UCSD-AML1 (cell line): Measurements from ENCODE around the gene KRTAP5-11.
"Not testable (repeated sequence)": the region's sequence is repeated elsewhere in the genome, so short reads cannot be mapped to it uniquely, and the experiment has no call there.

ENCODE experiments used
- DNase-seq: peaks from one replicate; lab custom pipeline; 2025; ENCODE audit not compliant: unreplicated experiment; lab: John Stamatoyannopoulos, UW

Gene KRTAP5-11

DNA sequence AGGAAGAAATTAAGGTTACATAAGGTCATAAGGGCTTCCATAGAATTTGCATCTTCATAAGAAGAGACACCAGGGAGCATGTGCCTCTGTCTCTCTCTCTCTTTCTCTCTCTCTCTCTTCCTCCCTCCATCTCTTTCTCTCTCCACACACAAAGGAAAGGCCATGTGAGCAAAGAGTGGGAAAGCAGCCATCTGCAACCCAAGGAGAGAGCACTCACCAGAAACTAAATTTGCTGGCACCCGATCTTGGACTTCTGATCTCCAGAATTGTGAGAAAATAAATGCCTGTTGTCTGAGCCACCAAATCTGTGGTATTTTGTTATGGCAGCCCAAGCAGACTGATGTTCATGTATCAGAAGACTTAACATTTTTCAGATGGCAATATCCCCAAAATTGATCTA, 23.7 kb downstream of the KRTAP5-11 start:
- no peak for DNase-seq

DNA sequence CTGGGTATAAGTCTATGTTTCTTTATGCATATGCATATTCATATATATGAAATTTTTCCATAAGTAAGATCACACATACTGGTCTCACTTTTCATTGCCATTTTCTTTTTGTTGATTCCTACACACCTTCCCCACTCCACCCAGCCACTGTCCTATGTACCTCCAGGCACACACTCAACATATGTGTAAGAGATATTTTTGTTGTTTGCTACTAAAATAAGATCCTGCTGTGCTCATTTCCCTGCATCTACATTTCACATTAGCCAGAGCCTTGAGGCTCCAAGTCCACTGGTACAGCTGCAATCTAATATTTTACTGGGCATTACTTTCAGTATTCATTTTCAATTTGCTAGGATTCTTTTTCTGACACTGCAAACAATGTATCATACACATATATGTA, 25.4 kb downstream of the KRTAP5-11 start:
- DNase-seq = no peak

DNA sequence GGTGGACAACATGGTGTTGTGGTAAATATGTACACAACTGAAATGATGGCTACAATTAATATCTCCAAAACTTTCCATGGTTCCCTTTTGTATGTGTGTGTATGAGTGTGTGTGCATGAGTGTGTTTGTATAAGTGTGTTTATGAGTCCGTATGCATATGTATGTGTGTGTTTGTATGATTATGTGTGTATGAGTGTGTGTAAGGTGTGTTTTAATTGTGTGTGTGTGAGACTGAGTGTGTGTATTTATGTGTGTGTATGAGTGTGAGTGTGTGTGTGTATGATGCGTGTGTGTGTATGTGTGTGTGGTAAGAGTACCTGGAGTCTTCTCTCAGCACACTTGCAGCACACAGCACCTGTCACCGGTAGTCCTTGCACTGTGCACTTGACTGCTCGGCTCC, 26.7 kb downstream of the KRTAP5-11 start:
- no peak for DNase-seq

DNA sequence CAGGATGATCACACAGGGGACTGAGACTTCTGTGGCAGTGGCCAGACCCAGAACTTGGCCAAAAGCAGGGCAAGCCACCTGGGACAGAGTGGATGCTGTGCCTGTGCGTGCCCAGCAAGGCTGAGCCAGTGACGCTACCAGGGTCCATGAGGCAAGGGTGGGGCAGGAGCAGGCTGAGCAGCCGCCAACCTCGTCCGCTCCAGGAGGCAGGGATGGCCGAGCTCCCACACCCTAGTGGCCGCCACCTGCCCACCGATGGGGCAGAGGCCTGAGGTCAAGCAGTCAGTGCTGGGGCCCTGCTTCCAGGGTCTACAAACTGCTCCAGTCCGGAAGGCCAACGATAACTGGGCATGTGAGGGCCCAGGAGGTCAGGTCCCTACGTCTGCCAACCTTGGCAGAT, 27.2 kb downstream of the KRTAP5-11 start:
- DNase-seq = no peak

DNA sequence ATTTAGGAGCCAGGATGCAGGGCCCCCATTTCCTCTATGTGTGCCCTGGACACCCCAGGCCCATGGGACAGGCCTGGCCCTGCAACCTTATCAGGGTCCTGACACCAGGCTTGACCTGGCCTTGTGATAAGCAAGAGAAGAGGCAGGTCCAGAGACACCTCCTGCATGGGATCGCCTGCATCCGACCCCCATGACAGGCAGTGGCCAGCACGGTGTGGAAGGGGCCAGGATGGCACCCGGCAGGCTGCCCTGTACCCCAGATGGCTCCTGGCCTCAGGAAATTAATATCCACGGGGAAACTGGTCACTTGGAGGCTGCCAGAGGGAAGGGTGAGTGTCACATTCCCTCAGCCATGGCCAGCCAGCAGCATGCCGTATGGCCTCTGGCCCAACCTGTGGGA, 27.7 kb downstream of the KRTAP5-11 start:
- no peak for DNase-seq

DNA sequence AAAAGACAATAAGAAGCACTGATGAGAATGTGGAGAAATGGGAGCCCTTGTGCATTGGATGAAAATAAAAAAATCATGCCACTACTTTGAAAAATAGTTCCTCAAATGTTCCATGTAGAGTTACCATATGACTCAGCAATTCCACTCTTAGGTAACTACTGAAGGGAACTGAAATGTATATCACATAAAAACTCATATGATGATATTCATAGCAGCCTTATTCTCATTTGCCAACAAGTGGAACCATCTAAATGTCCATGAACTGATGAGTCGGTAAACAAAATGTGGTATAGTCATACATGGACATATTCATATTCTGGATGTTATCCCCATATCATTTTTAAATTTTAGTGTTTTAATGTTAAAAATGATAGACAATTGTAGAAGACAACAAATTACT, 31.0 kb downstream of the KRTAP5-11 start:
- no peak for DNase-seq

DNA sequence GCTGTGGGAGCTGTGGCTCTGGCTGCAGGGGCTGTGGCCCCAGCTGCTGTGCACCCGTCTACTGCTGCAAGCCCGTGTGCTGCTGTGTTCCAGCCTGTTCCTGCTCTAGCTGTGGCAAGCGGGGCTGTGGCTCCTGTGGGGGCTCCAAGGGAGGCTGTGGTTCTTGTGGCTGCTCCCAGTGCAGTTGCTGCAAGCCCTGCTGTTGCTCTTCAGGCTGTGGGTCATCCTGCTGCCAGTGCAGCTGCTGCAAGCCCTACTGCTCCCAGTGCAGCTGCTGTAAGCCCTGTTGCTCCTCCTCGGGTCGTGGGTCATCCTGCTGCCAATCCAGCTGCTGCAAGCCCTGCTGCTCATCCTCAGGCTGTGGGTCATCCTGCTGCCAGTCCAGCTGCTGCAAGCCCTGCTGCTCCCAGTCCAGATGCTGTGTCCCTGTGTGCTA, 33.9 kb downstream of the KRTAP5-11 start:
- DNase-seq = no peak

DNA sequence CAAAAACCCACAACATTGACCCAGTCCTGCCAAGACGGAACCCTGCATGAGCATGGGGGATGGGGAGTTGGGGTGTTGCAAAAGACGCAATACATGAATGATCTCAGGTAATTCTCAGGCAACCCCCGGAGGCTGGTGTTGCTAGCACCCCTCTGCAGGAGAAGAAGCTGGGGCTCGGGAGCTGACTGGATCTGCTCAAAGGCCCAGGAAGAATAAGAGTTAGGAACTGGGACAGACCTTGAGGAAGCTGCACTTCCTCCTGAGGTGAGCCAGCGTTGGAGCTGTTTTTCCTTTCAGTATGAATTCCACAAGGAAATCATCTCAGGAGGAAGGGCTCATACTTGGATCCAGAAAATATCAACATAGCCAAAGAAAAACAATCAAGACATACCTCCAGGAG, 34.6 kb downstream of the KRTAP5-11 start, which contains the start of gene KRTAP5-9:
Gene KRTAP5-9 (plus strand): TSS at position 301 of the 400 bp plus-strand sequence. CDS start 238 bp downstream, outside the sequence.
- no peak for DNase-seq

DNA sequence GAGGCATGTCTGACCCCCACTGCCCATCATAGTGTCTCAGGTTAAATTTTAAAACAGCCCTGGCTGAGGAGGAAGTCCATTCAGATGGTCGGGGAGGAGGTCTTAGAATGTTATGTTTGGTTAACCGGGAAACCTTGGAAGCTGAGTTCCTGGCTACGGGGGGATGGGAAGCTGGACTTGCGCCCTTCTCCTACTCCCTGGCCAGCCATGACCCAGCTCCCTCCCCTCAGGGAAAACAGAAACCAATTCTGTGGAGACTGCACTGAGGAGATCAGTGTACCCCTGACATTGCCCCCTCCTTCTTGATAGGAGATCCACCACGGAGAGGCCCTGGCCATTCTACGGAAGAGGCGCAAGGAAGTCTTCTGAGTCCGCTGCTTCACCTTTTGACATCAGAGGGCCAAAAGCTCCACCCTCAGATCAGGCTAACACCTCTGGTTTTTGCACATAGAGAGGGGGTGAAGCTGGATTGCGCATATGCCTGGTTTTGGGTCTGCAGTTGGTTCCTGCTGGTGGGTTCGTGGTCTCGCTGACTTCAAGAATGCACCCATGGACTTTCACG, 37.2 kb downstream of the KRTAP5-11 start:
- DNase-seq = no peak

DNA sequence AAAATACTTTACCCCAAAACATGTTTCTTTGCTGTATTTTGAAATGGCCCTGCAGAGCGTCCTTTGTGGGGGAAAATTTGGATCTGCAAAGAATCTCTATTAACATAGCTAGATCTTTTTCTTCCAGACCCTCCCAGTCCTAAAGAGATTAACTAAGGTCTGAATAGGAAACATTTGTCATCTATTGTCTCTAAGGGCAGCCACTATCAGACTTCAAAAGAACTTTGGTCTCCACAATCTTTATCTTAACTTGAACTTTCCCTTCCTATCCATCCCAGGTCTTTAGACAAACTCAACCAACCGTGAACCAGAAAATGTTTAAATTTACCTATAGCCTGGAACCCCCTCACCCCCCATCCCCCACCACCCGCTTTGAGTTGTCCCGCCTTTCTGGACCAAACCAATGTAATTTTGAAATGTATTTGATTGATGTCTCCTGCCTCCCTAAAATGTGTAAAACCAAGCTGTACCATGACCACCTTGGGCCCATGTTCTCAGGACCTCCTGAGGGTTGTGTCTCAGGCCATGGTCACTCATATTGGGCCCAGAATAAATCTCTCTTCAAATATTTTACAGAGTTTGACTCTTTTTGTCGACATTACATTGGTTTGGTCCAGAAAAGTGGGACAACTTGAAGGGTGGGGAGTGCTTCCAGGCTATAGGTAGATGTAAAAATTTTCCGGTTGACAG, 38.0 kb downstream of the KRTAP5-11 start:
- no peak for DNase-seq

DNA sequence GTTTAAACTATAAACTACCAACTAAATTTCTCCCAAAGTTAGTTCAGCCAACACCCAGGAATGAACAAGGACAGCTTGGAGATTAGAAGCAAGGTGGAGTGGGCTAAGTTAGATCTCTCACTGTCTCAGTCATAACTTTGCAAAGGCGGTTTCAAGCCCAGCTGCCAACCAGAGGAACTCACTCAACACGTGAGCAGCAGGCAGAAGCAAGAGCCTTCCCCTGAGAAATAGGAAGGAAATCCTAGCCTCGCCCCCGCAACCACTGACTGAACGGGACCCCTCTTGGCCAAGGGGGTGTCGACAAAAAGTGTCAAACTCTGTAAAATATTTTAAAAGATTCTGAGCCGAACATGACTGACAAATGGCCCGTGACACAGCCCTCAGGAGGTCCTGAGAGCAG, 38.8 kb downstream of the KRTAP5-11 start:
- DNase-seq = peak; percentile 17

DNA sequence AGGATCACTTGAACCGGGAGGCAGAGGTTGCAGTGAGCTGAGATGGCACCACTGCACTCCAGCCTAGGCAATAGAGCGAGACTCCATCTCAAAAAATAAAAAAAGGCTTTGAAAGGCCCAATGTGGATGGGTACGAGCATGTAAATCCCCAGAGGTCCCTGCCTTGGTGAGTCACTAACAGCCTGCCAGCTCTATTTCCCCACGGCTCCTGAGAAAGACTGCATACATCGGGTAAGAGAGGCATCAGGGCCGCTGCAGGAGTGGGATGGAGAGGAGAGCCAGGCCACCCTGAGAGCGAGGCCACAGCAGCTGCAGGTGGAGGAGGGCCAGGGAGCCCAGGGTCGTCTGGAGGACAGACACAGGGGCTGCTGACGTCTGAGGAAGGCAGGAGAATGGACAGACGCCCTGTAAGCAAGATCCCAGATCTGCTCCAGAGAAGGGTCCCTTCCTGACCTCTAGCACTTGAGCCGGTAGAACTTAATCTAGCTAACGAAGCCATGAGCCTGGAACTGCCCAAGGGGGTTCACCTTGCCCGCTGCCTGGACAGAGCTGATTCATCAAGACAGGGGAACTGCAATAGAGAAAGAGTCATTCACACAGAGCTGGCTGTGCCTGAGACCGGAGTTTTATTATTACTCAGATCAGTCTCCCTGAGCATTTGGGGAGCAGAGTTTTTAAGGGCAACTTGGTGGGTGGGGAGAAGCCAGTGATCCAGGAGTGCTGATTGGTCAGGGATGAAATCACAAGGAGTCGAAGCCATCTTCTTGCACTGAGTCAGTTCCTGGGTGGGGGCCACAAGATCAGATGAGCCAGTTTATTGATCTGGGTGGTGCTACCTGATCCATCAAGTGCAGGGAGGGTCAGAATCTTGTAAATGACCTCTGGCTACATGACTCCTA, 39.5 kb downstream of the KRTAP5-11 start:
- DNase-seq = no peak

DNA sequence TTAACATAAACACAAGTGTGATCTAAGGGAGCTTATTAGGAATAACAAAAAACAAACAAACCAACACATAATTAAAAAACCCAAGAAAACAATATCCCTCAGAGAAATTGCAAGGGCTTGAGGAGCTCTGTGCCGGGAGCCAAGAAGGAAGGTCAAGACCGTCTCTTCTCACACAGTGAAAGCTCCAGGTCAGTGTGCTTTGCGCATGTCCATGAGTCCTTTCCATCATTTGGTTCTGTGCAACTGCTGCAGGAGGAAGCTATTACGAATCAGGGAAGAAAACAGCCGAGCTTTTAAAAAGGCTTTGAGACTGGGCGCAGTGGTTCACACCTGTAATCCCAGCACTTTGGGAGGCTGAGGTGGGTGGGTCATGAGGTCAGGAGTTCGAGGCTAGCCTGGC, 40.3 kb downstream of the KRTAP5-11 start:
- DNase-seq = no peak

DNA sequence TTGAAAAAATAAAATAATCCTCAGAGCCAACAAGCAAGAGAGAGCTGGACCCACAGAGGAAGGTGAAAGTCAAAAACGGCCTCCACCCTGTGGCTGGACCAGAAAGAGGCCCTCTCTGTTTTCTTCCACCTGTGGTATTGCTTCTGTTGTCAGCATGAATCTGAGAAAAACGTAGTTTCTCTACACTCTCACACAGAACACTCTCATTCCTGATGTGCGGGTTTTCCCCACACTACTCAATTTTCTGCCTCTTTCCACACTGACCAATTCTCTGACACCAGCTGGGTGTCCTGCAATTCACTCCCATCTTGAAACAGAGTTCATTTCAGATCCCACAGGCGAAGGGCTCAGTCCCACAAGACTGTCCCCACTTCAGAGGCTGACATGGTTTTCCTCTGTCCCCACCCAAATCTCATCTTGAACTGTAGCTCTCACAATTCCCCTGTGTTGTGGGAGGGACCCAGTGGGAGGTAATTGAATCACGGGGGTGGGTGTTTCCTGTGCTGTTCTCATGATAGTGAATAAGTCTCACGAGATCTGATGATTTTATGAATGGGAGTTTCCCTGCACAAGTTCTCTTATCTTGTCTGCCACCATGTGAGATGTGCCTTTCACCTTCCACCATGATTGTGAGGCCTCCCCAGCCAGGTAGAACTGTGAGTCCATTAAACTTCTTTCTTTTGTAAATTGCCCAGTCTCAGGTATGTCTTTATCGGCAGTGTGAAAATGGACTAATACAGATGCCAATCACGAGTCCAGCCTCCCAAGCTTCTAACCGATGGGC, 42.0 kb downstream of the KRTAP5-11 start:
- not testable (repeated sequence) for DNase-seq

DNA sequence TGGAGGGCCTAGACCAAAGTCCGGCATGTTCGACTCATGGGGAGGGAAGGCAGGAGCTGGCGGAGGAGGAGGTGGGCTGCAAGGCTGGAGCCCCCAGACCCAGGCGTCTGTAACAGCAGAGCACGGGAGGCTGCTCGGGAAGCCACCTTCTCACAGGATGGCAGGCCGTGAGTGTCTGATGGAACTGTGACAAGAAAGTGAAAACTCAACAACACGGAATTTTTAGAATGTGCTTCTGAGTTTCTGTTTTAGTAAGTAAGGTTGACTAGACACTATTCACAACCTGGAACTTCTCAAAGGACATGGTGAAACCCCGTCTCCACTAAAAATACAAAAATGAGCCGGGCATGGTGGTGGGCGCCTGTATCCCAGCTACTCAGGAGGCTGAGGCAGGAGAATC, 42.7 kb downstream of the KRTAP5-11 start:
- DNase-seq = not testable (repeated sequence)

DNA sequence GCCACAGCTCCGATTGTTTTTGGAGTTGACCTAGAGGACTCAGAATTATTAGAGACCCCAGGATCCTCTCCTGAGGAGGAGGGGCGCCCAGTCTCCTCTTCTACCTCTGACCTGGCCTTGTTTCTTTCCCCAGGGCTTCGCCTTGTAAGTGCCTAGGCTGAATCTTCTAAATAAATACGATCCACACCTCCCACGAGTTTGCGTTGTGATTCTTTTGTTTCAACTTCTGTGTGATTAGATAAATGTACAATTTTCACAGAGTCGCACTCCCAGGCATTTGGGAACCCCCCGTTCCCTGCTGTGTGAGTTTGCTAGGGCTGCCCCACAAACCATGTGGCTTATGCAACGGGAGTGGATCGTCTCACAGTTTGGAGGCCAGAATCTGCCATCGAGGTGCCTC, 43.7 kb downstream of the KRTAP5-11 start:
- no peak for DNase-seq

DNA sequence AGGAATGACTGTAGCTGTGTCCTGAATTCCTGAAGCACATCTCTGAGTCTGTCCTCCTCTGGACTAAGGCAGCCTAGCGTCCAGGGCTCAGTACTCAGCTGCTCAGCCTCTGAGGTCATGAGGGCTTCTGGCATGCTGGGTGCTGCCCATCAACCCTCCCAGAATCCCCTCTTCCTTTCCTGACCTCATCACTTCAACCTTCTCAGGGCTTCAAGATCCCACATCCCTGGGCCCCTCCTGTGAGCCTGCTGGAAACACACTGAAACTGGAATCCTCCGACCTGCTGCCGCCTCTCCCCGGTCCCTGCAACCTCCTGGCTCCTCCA, 44.0 kb downstream of the KRTAP5-11 start:
- DNase-seq = no peak

DNA sequence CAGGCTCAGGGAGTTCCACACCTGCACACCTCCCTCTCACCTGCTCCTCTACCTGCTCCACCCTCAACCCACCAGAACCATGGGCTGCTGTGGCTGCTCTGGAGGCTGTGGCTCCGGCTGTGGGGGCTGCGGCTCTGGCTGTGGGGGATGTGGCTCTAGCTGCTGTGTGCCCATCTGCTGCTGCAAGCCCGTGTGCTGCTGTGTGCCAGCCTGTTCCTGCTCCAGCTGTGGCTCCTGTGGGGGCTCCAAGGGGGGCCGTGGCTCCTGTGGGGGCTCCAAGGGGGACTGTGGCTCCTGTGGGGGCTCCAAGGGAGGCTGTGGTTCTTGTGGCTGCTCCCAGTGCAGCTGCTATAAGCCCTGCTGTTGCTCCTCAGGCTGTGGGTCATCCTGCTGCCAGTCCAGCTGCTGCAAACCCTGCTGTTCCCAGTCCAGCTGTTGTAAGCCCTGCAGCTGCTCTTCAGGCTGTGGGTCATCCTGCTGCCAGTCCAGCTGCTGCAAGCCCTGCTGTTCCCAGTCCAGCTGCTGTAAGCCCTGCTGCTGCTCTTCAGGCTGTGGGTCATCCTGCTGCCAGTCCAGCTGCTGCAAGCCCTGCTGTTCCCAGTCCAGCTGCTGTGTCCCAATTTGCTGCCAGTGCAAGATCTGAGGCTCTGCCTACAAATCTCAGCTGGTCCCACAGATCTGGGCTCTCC, 44.6 kb downstream of the KRTAP5-11 start, which contains the start of gene KRTAP5-8:
Gene KRTAP5-8 (plus strand): TSS at position 49 of the 689 bp plus-strand sequence. CDS start 31 bp downstream, at position 80.
- DNase-seq = not testable (repeated sequence)

DNA sequence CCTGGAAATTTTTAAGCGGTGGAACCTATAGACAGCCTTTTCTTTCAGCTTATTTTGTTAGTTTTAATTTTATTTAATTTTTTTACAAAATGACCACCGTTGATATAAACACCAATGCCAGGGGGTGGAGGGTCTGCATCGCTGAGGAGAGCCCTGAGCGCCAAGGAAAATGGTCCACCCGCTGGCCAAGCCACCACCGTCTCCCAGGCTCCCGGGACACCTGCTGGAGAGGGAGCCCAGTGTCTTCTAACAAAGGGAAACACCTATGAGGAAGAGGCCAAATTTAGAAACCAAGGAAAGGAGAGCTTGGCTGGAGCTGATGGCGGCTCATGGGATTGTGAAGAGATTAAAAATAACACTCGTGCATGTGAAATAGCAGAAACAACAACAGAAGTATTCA, 45.1 kb downstream of the KRTAP5-11 start:
- no peak for DNase-seq

DNA sequence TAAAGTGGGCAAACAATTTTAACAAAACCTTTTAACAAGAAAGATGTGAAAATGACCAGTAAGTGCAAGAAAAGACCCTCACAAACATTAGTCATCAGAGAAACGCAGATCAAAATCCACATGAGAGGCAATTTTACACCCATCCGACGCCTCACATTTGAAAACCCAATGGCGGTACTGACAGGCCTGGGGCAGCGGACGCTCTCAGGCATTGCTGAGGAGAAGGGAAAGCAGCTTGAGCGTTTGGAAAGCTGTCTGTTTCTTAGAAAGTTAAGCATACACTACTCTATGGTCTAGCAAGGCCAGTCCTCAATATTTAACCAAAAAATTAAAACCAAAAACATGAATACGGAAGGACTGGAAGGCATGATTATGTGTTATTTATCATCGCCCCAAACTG, 46.9 kb downstream of the KRTAP5-11 start:
- DNase-seq = no peak
